ENCODE results near the gene CCNK. TPM values are rescaled to one million over a fixed set of nuclear protein-coding genes. Genes with fewer than 3 reads are reported as not detected.

The CCNK gene
- total RNA-seq, 3 donors from 2014 or later = 95.9 to 107 (median 104) TPM

- Mint-ChIP-seq H3K4me1 (ENCODE audit: low read depth) (peaks cover under 1% of the 10 kb centered on the region), H3K27me3 (ENCODE audit: low read depth) (no peaks in the 10 kb centered on the region), H3K4me3 (no peak overlapping the region), H3K9me3 (no peaks in the 10 kb centered on the region), H3K36me3 (ENCODE audit: insufficient read depth) (no peaks in the 10 kb centered on the region)
- DNase-seq (no peak), ATAC-seq (no peak)
These were observed 67.8 kb downstream of the CCNK start for GRCh38 chr14:99548871-99549515.

GRCh38 chr14:99549684-99550083 lies 68.5 kb downstream of the CCNK start:
- peaks cover 2% of the 10 kb centered on the region for H3K4me1 Mint-ChIP-seq (ENCODE audit: low read depth)
- H3K27me3 Mint-ChIP-seq (ENCODE audit: low read depth) = no peaks in the 10 kb centered on the region
- ATAC-seq = no peak
- no peak overlapping the region for H3K4me3 Mint-ChIP-seq
- DNase-seq = no peak
- no peaks in the 10 kb centered on the region for H3K36me3 Mint-ChIP-seq (ENCODE audit: insufficient read depth)
- no peaks in the 10 kb centered on the region for H3K9me3 Mint-ChIP-seq

GRCh38 chr14:99550387-99550992 lies 69.3 kb downstream of the CCNK start:
- DNase-seq = no peak
- Mint-ChIP-seq H3K36me3 (ENCODE audit: insufficient read depth) (no peaks in the 10 kb centered on the region), H3K4me3 (no peak overlapping the region), H3K27me3 (ENCODE audit: low read depth) (no peaks in the 10 kb centered on the region), H3K9me3 (no peaks in the 10 kb centered on the region), H3K4me1 (ENCODE audit: low read depth) (peaks cover 2% of the 10 kb centered on the region)
- ATAC-seq = no peak

- no peaks in the 10 kb centered on the region for H3K9me3 Mint-ChIP-seq
- ATAC-seq (no peak), DNase-seq (no peak)
- no peaks in the 10 kb centered on the region for H3K36me3 Mint-ChIP-seq (ENCODE audit: insufficient read depth)
- H3K4me3 Mint-ChIP-seq = no peak overlapping the region
- peaks cover 2% of the 10 kb centered on the region for H3K4me1 Mint-ChIP-seq (ENCODE audit: low read depth)
- no peaks in the 10 kb centered on the region for H3K27me3 Mint-ChIP-seq (ENCODE audit: low read depth)
These were observed 70.1 kb downstream of the CCNK start for GRCh38 chr14:99551034-99551922.

- H3K4me1 Mint-ChIP-seq (ENCODE audit: low read depth) = peaks cover 2% of the 10 kb centered on the region
- H3K36me3 Mint-ChIP-seq (ENCODE audit: insufficient read depth) = no peaks in the 10 kb centered on the region
- no peak overlapping the region for H3K4me3 Mint-ChIP-seq
- ATAC-seq (no peak), DNase-seq (no peak)
- H3K27me3 Mint-ChIP-seq (ENCODE audit: low read depth) = no peaks in the 10 kb centered on the region
- H3K9me3 Mint-ChIP-seq = no peaks in the 10 kb centered on the region
These were observed 70.9 kb downstream of the CCNK start for GRCh38 chr14:99552021-99552553.

GRCh38 chr14:99552572-99553216 lies 71.5 kb downstream of the CCNK start:
- no peaks in the 10 kb centered on the region for H3K9me3 Mint-ChIP-seq
- no peaks in the 10 kb centered on the region for H3K27me3 Mint-ChIP-seq (ENCODE audit: low read depth)
- peaks cover 2% of the 10 kb centered on the region for H3K4me1 Mint-ChIP-seq (ENCODE audit: low read depth)
- no peak overlapping the region for H3K4me3 Mint-ChIP-seq
- ATAC-seq (no peak), DNase-seq (no peak)
- no peaks in the 10 kb centered on the region for H3K36me3 Mint-ChIP-seq (ENCODE audit: insufficient read depth)

- no peaks in the 10 kb centered on the region for H3K9me3 Mint-ChIP-seq
- H3K4me3 Mint-ChIP-seq = no peak overlapping the region
- DNase-seq (no peak), ATAC-seq (no peak)
- H3K4me1 Mint-ChIP-seq (ENCODE audit: low read depth) = peaks cover 2% of the 10 kb centered on the region
- no peaks in the 10 kb centered on the region for H3K27me3 Mint-ChIP-seq (ENCODE audit: low read depth)
- peaks cover under 1% of the 10 kb centered on the region for H3K36me3 Mint-ChIP-seq (ENCODE audit: insufficient read depth)
These were observed 73.0 kb downstream of the CCNK start for GRCh38 chr14:99554184-99554583.

- no peaks in the 10 kb centered on the region for H3K27me3 Mint-ChIP-seq (ENCODE audit: low read depth)
- no peak overlapping the region for H3K4me3 Mint-ChIP-seq
- no peaks in the 10 kb centered on the region for H3K9me3 Mint-ChIP-seq
- peaks cover 2% of the 10 kb centered on the region for H3K4me1 Mint-ChIP-seq (ENCODE audit: low read depth)
- ATAC-seq = no peak
- DNase-seq = no peak
- H3K36me3 Mint-ChIP-seq (ENCODE audit: insufficient read depth) = peaks cover 3% of the 10 kb centered on the region
These were observed 73.7 kb downstream of the CCNK start for GRCh38 chr14:99554757-99555531.

- Mint-ChIP-seq H3K27me3 (ENCODE audit: low read depth) (no peaks in the 10 kb centered on the region), H3K9me3 (no peaks in the 10 kb centered on the region), H3K36me3 (ENCODE audit: insufficient read depth) (peaks cover 3% of the 10 kb centered on the region), H3K4me3 (no peak overlapping the region), H3K4me1 (ENCODE audit: low read depth) (peaks cover 2% of the 10 kb centered on the region)
- ATAC-seq = no peak
- DNase-seq = no peak
These were observed 75.1 kb downstream of the CCNK start for GRCh38 chr14:99556134-99556791.

GRCh38 chr14:99559286-99559990 lies 78.2 kb downstream of the CCNK start:
- Mint-ChIP-seq H3K4me1 (ENCODE audit: low read depth) (peaks cover 2% of the 10 kb centered on the region), H3K36me3 (ENCODE audit: insufficient read depth) (peaks cover 3% of the 10 kb centered on the region), H3K27me3 (ENCODE audit: low read depth) (no peaks in the 10 kb centered on the region), H3K4me3 (no peak overlapping the region), H3K9me3 (no peaks in the 10 kb centered on the region)
- DNase-seq = no peak
- ATAC-seq = no peak

- H3K36me3 Mint-ChIP-seq (ENCODE audit: insufficient read depth) = peaks cover 3% of the 10 kb centered on the region
- H3K4me1 Mint-ChIP-seq (ENCODE audit: low read depth) = peaks cover 2% of the 10 kb centered on the region
- no peak overlapping the region for H3K4me3 Mint-ChIP-seq
- H3K9me3 Mint-ChIP-seq = no peaks in the 10 kb centered on the region
- DNase-seq = no peak
- H3K27me3 Mint-ChIP-seq (ENCODE audit: low read depth) = no peaks in the 10 kb centered on the region
- no peak for ATAC-seq
These were observed 79.2 kb downstream of the CCNK start for GRCh38 chr14:99560403-99560802.

- no peaks in the 10 kb centered on the region for H3K9me3 Mint-ChIP-seq
- ATAC-seq (no peak), DNase-seq (no peak)
- peaks cover 2% of the 10 kb centered on the region for H3K4me1 Mint-ChIP-seq (ENCODE audit: low read depth)
- H3K27me3 Mint-ChIP-seq (ENCODE audit: low read depth) = no peaks in the 10 kb centered on the region
- peaks cover 3% of the 10 kb centered on the region for H3K36me3 Mint-ChIP-seq (ENCODE audit: insufficient read depth)
- no peak overlapping the region for H3K4me3 Mint-ChIP-seq
These were observed 79.9 kb downstream of the CCNK start for GRCh38 chr14:99560922-99561683.
